ENCODE measurements around the gene PDE4D. TPM values are rescaled to one million over a fixed set of nuclear protein-coding genes. Genes with fewer than 3 reads are reported as not detected.

PDE4D gene
- total RNA-seq, 1 experiment from 2014 or later: 2.1 TPM

GRCh38 chr5:59089767-59090166 is 803.8 kb downstream of the PDE4D start:
- H3K27ac ChIP-seq (ENCODE audit: insufficient read length, low read depth, low read length): no peak overlapping the region
- H3K23me2 ChIP-seq (ENCODE audit: insufficient read length, low read depth, low read length, poor library complexity, severe bottlenecking): no peaks in the 10 kb centered on the region
- Mint-ChIP-seq H3K4me1 (peaks cover 0 to 3% of the 10 kb centered on the region in 2 experiments; a peak in 1 of 4 replicates), H3K4me3 (no peak overlapping the region), H3K9me3 (no peaks in the 10 kb centered on the region), H3K27me3 (ENCODE audit: low read depth) (no peaks in the 10 kb centered on the region; the same call in 1 of the 2 replicates), H3K27ac (no peak overlapping the region), H3K36me3 (ENCODE audit: insufficient read depth in 1 of 3, low read depth in 3 of 3) (no peaks in the 10 kb centered on the region)
- H2BK12ac ChIP-seq (ENCODE audit: insufficient read length, low read depth, low read length): no peak overlapping the region
- no peak overlapping the region for H3T11ph ChIP-seq (ENCODE audit: low read length)
- H3K14ac ChIP-seq (ENCODE audit: insufficient read depth, low read length): no peak overlapping the region
- no CpG with 5 or more reads among the region's 3 CpGs for WGBS (ENCODE audit: extremely low coverage, insufficient read length, low lambda C conversion rate)
- H3K4me2 ChIP-seq (ENCODE audit: insufficient read depth, insufficient read length, low read length): no peak overlapping the region
- no peak overlapping the region for H4K5ac ChIP-seq (ENCODE audit: insufficient read length, low read depth, low read length)
- no peak for TF ChIP-seq CTCF (conservative IDR thresholded peaks at IDR 0.05)
- H3K9ac ChIP-seq (ENCODE audit: extremely low read depth, insufficient read length, low read length): no peak overlapping the region
- H2BK5ac ChIP-seq (ENCODE audit: insufficient read length, low read length): no peak overlapping the region
- no peak overlapping the region for H2BK15ac ChIP-seq (ENCODE audit: low read depth, low read length)
- H3K27me3 ChIP-seq (ENCODE audit: insufficient read depth, low read length): no peaks in the 10 kb centered on the region
- H4K20me1 ChIP-seq (ENCODE audit: control insufficient read depth, insufficient read depth, insufficient read length): no peaks in the 10 kb centered on the region
- H3K4ac ChIP-seq (ENCODE audit: low read depth, low read length): no peak overlapping the region
- H2AFZ ChIP-seq (ENCODE audit: low read length): no peak overlapping the region
- H3K4me1 ChIP-seq (ENCODE audit: insufficient read depth, low read length): no peaks in the 10 kb centered on the region
- no peak overlapping the region for H4K8ac ChIP-seq (replicated peaks; ENCODE audit: insufficient read length, low read depth, low read length)
- H3K56ac ChIP-seq (ENCODE audit: insufficient read length, low read depth, low read length): no peak overlapping the region
- H2BK120ac ChIP-seq (ENCODE audit: low read depth, low read length, poor library complexity, severe bottlenecking): no peak overlapping the region
- no peak overlapping the region for H3K23ac ChIP-seq (ENCODE audit: insufficient read length, low read depth, low read length)
- H4K91ac ChIP-seq (ENCODE audit: insufficient read length, low read depth, low read length): no peak overlapping the region
- H2AK5ac ChIP-seq (ENCODE audit: insufficient read length, low read length): no peak overlapping the region
- no peaks in the 10 kb centered on the region for H3K79me1 ChIP-seq (ENCODE audit: insufficient read depth, low read depth, low read length, poor library complexity, severe bottlenecking)
- no peak overlapping the region for H2BK20ac ChIP-seq (ENCODE audit: low read depth, low read length, poor library complexity, severe bottlenecking)
- no peaks in the 10 kb centered on the region for H3K79me2 ChIP-seq (ENCODE audit: insufficient read depth, low read length)
- DNase-seq: no peak
- no peaks in the 10 kb centered on the region for H3K9me3 ChIP-seq (ENCODE audit: control insufficient read depth, low read depth, low read length)
- no peak overlapping the region for H3K18ac ChIP-seq (ENCODE audit: insufficient read length, low read depth, low read length)
